ENCODE data around the gene ZBTB34.

ZBTB34 gene

GRCh38 chr9:126851286-126851880 lies 9.1 kb upstream of the ZBTB34 start:
- TF ChIP-seq, protein P1, sequence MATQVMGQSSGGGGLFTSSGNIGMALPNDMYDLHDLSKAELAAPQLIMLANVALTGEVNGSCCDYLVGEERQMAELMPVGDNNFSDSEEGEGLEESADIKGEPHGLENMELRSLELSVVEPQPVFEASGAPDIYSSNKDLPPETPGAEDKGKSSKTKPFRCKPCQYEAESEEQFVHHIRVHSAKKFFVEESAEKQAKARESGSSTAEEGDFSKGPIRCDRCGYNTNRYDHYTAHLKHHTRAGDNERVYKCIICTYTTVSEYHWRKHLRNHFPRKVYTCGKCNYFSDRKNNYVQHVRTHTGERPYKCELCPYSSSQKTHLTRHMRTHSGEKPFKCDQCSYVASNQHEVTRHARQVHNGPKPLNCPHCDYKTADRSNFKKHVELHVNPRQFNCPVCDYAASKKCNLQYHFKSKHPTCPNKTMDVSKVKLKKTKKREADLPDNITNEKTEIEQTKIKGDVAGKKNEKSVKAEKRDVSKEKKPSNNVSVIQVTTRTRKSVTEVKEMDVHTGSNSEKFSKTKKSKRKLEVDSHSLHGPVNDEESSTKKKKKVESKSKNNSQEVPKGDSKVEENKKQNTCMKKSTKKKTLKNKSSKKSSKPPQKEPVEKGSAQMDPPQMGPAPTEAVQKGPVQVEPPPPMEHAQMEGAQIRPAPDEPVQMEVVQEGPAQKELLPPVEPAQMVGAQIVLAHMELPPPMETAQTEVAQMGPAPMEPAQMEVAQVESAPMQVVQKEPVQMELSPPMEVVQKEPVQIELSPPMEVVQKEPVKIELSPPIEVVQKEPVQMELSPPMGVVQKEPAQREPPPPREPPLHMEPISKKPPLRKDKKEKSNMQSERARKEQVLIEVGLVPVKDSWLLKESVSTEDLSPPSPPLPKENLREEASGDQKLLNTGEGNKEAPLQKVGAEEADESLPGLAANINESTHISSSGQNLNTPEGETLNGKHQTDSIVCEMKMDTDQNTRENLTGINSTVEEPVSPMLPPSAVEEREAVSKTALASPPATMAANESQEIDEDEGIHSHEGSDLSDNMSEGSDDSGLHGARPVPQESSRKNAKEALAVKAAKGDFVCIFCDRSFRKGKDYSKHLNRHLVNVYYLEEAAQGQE (IDR thresholded peaks at IDR 0.05; ENCODE audit: low read depth) = no peak
- TF ChIP-seq FOXM1 (IDR thresholded peaks at IDR 0.05; ENCODE audit: borderline replicate concordance, low read depth) (no peak), CREB1 (IDR thresholded peaks at IDR 0.05; ENCODE audit: low read depth) (no peak), EP300 (IDR thresholded peaks at IDR 0.05; ENCODE audit: borderline replicate concordance) (no peak), CEBPB (IDR thresholded peaks at IDR 0.05) (no peak), TCF12 (IDR thresholded peaks at IDR 0.05; ENCODE audit: low read depth) (no peak), MAX (IDR thresholded peaks at IDR 0.05) (no peak), EGR1 (IDR thresholded peaks at IDR 0.05) (no peak), TAF1 (IDR thresholded peaks at IDR 0.05; ENCODE audit: low read depth) (no peak)
- TF ChIP-seq, protein P2, sequence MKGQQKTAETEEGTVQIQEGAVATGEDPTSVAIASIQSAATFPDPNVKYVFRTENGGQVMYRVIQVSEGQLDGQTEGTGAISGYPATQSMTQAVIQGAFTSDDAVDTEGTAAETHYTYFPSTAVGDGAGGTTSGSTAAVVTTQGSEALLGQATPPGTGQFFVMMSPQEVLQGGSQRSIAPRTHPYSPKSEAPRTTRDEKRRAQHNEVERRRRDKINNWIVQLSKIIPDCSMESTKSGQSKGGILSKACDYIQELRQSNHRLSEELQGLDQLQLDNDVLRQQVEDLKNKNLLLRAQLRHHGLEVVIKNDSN (IDR thresholded peaks at IDR 0.05) = no peak

DNA sequence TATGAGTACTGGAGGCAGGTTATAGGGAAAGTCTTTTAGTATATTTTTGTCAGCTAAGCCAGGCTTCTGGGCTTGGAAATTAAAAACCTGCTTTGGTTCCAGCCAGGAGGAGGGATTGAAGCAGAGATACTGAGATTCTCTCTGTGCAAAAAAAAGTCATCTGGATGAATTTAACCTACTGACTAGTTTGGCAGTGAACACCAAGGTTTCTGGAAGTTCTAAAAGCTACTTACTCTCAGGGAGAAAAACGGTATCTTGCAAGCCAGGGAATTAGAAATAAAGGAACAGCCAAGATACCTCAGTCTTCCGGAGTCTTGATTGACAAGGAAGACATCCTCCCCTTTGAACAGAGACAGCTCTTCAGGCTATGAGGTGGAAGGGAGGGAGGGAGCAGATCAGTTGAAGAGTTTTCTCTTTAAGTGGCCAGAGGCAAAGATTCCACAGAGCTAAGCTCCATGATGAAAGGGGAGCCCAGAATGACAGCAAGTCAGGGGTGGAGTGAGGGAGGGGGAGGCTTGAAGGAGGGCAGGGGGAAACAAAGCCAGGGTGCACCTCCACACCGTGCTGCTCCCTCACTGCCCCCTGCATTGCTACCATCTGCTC lies 8.3 kb upstream of the ZBTB34 start:
- TF ChIP-seq YY1 (IDR thresholded peaks at IDR 0.05; ENCODE audit: low read depth) (no peak), MAX (IDR thresholded peaks at IDR 0.05) (no peak), CREB1 (IDR thresholded peaks at IDR 0.05; ENCODE audit: low read depth) (no peak), EGR1 (IDR thresholded peaks at IDR 0.05) (no peak), TAF1 (IDR thresholded peaks at IDR 0.05; ENCODE audit: low read depth) (no peak), NFIC (IDR thresholded peaks at IDR 0.05) (no peak), ZBTB7A (IDR thresholded peaks at IDR 0.05; ENCODE audit: low read depth) (no peak), EP300 (IDR thresholded peaks at IDR 0.05; ENCODE audit: borderline replicate concordance) (no peak), RAD21 (IDR thresholded peaks at IDR 0.05; ENCODE audit: low read depth) (no peak), TEAD4 (IDR thresholded peaks at IDR 0.05) (no peak), TCF12 (IDR thresholded peaks at IDR 0.05; ENCODE audit: low read depth) (no peak), FOXM1 (IDR thresholded peaks at IDR 0.05; ENCODE audit: borderline replicate concordance, low read depth) (no peak), CEBPB (IDR thresholded peaks at IDR 0.05) (no peak)
- TF ChIP-seq, protein P1 (IDR thresholded peaks at IDR 0.05; ENCODE audit: low read depth) = no peak
- TF ChIP-seq, protein P2 (IDR thresholded peaks at IDR 0.05) = no peak

DNA sequence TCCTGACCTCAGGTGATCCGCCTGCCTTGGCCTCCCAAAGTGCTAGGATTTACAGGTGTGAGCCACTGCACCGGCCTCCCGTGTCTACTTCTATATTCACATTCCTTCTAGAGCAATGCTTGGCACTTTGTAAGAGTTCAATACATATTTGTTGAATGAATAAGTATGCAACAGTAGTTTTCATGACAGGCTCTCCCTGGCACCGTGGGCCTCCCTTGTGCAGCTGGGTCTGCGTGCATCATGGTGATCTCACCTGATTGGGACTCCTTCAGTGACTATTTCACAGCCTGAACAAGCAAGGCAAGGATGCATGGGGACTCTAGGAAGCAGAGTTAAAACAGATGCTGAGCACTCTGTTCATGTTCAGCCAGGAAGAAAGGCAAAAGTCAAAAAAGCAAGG lies 6.8 kb upstream of the ZBTB34 start:
- TF ChIP-seq NFIC (IDR thresholded peaks at IDR 0.05) = no peak
- TF ChIP-seq RAD21 (IDR thresholded peaks at IDR 0.05; ENCODE audit: low read depth) = no peak
- no peak for TF ChIP-seq TAF1 (IDR thresholded peaks at IDR 0.05; ENCODE audit: low read depth)
- no peak for TF ChIP-seq TEAD4 (IDR thresholded peaks at IDR 0.05)
- TF ChIP-seq, protein P1 (IDR thresholded peaks at IDR 0.05; ENCODE audit: low read depth) = no peak
- TF ChIP-seq FOXM1 (IDR thresholded peaks at IDR 0.05; ENCODE audit: borderline replicate concordance, low read depth) = no peak
- TF ChIP-seq YY1 (IDR thresholded peaks at IDR 0.05; ENCODE audit: low read depth) = no peak
- no peak for TF ChIP-seq CEBPB (IDR thresholded peaks at IDR 0.05)
- TF ChIP-seq CREB1 (IDR thresholded peaks at IDR 0.05; ENCODE audit: low read depth) = no peak
- TF ChIP-seq, protein P2 (IDR thresholded peaks at IDR 0.05) = no peak

GRCh38 chr9:126854734-126855133 lies 5.7 kb upstream of the ZBTB34 start:
- TF ChIP-seq NFIC (IDR thresholded peaks at IDR 0.05) (no peak), TCF12 (IDR thresholded peaks at IDR 0.05; ENCODE audit: low read depth) (no peak), ZBTB7A (IDR thresholded peaks at IDR 0.05; ENCODE audit: low read depth) (no peak), FOXM1 (IDR thresholded peaks at IDR 0.05; ENCODE audit: borderline replicate concordance, low read depth) (no peak)
